H1 (cell line): ENCODE results near the gene LEFTY1. TPM values are rescaled to one million over a fixed set of nuclear protein-coding genes. Genes with fewer than 3 reads are reported as not detected.
A peak's percentile ranks its signal among the peaks of the same experiment; 100 is the strongest.

ENCODE experiments used
- CREB1 ChIP-seq: IDR thresholded peaks from 2 replicates; pipeline ENCODE4 v1.6.1; 2012; ENCODE audit warnings: inconsistent platforms
- CTBP2 ChIP-seq: IDR thresholded peaks from 2 replicates; pipeline ENCODE4 v1.7.0; 2011; ENCODE audit warnings: borderline replicate concordance, mild to moderate bottlenecking, moderate library complexity, mixed read lengths, low read length; ENCODE audit not compliant: insufficient read depth, insufficient read length
- E2F6 ChIP-seq: IDR thresholded peaks from 2 replicates; pipeline ENCODE4 v1.6.1; 2012; ENCODE audit warnings: inconsistent platforms
- EGR1 ChIP-seq: IDR thresholded peaks from 2 replicates; pipeline ENCODE4 v1.6.1; 2011; ENCODE audit warnings: low read depth, low read length, borderline replicate concordance
- HDAC6 ChIP-seq: IDR thresholded peaks from one replicate; pipeline ENCODE4 v1.7.1; 2012; ENCODE audit warnings: low read depth, mild to moderate bottlenecking, inconsistent platforms, low read length, moderate library complexity
- KDM1A ChIP-seq: fragments of 200-600, 300-600 bp; sonication (generic); IDR thresholded peaks from 2 replicates; pipeline ENCODE4 v1.7.1; 2016; ENCODE audit warnings: mild to moderate bottlenecking, low read length, borderline replicate concordance
- NANOG ChIP-seq: IDR thresholded peaks from 2 replicates; pipeline ENCODE4 v1.6.1; 2011; ENCODE audit warnings: low read length, low read depth, mild to moderate bottlenecking, inconsistent platforms; ENCODE audit not compliant: insufficient read depth, poor library complexity, severe bottlenecking
- POU5F1 ChIP-seq: IDR thresholded peaks from 2 replicates; pipeline ENCODE4 v1.6.1; 2011; ENCODE audit warnings: low read depth, mild to moderate bottlenecking, low read length, moderate library complexity
- RAD21 ChIP-seq, 2 experiments: IDR thresholded peaks in 1 of 2; conservative IDR thresholded peaks in 1 of 2; 2 replicates each; pipeline ENCODE4 v1.6.1; 2011; ENCODE audit warnings: low read depth in 2 of 2, low read length in 2 of 2, improper control_type of control experiment in 1 of 2, inconsistent platforms in 1 of 2, mild to moderate bottlenecking in 1 of 2, moderate library complexity in 1 of 2
- RXRA ChIP-seq: IDR thresholded peaks from 2 replicates; pipeline ENCODE4 v1.6.1; 2011; ENCODE audit warnings: low read depth, mild to moderate bottlenecking, low read length, moderate library complexity; ENCODE audit not compliant: insufficient read depth
- SP1 ChIP-seq: IDR thresholded peaks from 2 replicates; pipeline ENCODE4 v1.6.1; 2011; ENCODE audit warnings: low read depth, low read length
- SUZ12 ChIP-seq: fragments of 200-600 bp; sonication (generic); IDR thresholded peaks from 2 replicates; pipeline ENCODE4 v1.6.1; 2012; ENCODE audit warnings: mild to moderate bottlenecking, inconsistent platforms, low read length, moderate library complexity, mixed read lengths
- TAF7 ChIP-seq: optimal IDR thresholded peaks from 2 replicates; pipeline ENCODE3; 2011; ENCODE audit warnings: low read depth, mild to moderate bottlenecking, inconsistent platforms, low read length, moderate library complexity, borderline replicate concordance
- TBP ChIP-seq: IDR thresholded peaks from 2 replicates; pipeline ENCODE4 v1.6.1; 2011; ENCODE audit warnings: low read depth, low read length, improper control_type of control experiment
- TCF12 ChIP-seq: IDR thresholded peaks from 2 replicates; pipeline ENCODE4 v1.6.1; 2011; ENCODE audit warnings: low read depth, mild to moderate bottlenecking, low read length
- YY1 ChIP-seq: IDR thresholded peaks from 2 replicates; pipeline ENCODE4 v1.6.1; 2011; ENCODE audit warnings: low read depth, mild to moderate bottlenecking, low read length
- polyA plus RNA-seq, 7 experiments: library from polyadenylated mRNA; depleted of rRNA in 3 of 7; stranded (reverse) in 5 of 7; unstranded in 2 of 7; fragments of >200 nt in 5 of 7; fragments of 200-250 nt in 2 of 7; gene quantifications; 1 replicate in 5 of 7; 2 replicates in 1 of 7; 4 replicates in 1 of 7; pipeline versions ENCODE4 v1.2.1 to v1.2.3, GENCODE V29; 2011 to 2013; ENCODE audit warnings: missing spikeins in 2 of 7, mixed read lengths in 2 of 7
- total RNA-seq: library from RNA; stranded (reverse); fragmentation: NEBNext Ultra II Directional; extraction: Animal tissue kit (Norgen Biotek cat#: 25700); gene quantifications from 2 replicates; pipeline ENCODE4 v1.2.1, GENCODE V29; 2021

Gene LEFTY1
- total and polyA plus RNA-seq, 2 of the 8 experiments (the other 6 are each of a cell fraction or from before 2014, with no cell fraction given) = 4.5 to 11.7 TPM

GRCh38 chr1:225890346-225891228, 1.6 kb upstream of the LEFTY1 start (continued):
- peak; percentile 64 for TF ChIP-seq NANOG
- 0 out of 2 replicates have a peak, but pooled peaks have one; percentile 37 for TF ChIP-seq TCF12
- no peak for TF ChIP-seq RAD21 (IDR thresholded peaks at IDR 0.05 in 1 of 2, conservative IDR thresholded peaks at IDR 0.05 in 1 of 2; ENCODE audit: low read depth in 2 of 2, low read length in 2 of 2)
- TF ChIP-seq SP1 = 0 out of 2 replicates have a peak, but pooled peaks have one; percentile 28
- TF ChIP-seq POU5F1 = peak; percentile 96
- no peak for TF ChIP-seq CREB1
- no peak for TF ChIP-seq TAF7
- no peak for TF ChIP-seq EGR1
- TF ChIP-seq KDM1A = no peak
- TF ChIP-seq YY1 = no peak
- peak; percentile 17 for TF ChIP-seq CTBP2
- no peak for TF ChIP-seq E2F6
- TF ChIP-seq RXRA = no peak
- no peak for TF ChIP-seq TBP
- TF ChIP-seq SUZ12 = no peak
- TF ChIP-seq HDAC6 = no peak
